Body of pancreas (tissue), 4 donors: ENCODE data around the gene PDE4D. TPM values are rescaled to one million over a fixed set of nuclear protein-coding genes. Genes with fewer than 3 reads are reported as not detected.

Experiments
- ATAC-seq: fragments of 150-250 bp; one replicate; pipeline ENCODE4 v1.9.1; 2016
- DNase-seq, 4 donors: peaks; one replicate each; pipeline ENCODE4 v3.0.0-alpha.2; 2019
- H3K27ac ChIP-seq, 4 donors: fragments of 200-600 bp; sonication (generic); 1 replicate in 3 of 4; 2 replicates in 1 of 4; pipeline versions ENCODE4 v1.5.1 to v1.6.1; 2016 to 2019; ENCODE audit warnings: mild to moderate bottlenecking in 1 of 4, mixed read lengths in 1 of 4, moderate library complexity in 1 of 4
- H3K27me3 ChIP-seq, 2 donors: fragments of 200-600 bp; sonication (generic); one replicate each; pipeline ENCODE4 v1.6.0; 2016; ENCODE audit warnings: mild to moderate bottlenecking in 1 of 2
- H3K36me3 ChIP-seq, 2 donors: fragments of 200-600 bp; sonication (generic); replicated peaks in 1 of 2; 2 replicates each; pipeline ENCODE4 v1.5.1; 2016; ENCODE audit warnings: low read depth in 2 of 2; ENCODE audit not compliant: insufficient read depth in 1 of 2
- H3K4me1 ChIP-seq: fragments of 200-600 bp; sonication (generic); one replicate; pipeline ENCODE4 v1.6.0; 2016
- H3K4me3 ChIP-seq, 2 donors: fragments of 200-600 bp; sonication (generic); 1 replicate in 1 of 2; 2 replicates in 1 of 2; pipeline ENCODE4 v1.5.1; 2016 to 2019
- H3K9me3 ChIP-seq, 3 donors: fragments of 200-600 bp; sonication (generic); 1 replicate in 2 of 3; 2 replicates in 1 of 3; pipeline ENCODE4 v1.5.1; 2016
- POLR2A ChIP-seq, 3 donors: fragments of 450-650 bp; IDR thresholded peaks; one replicate each; pipeline ENCODE4 v1.6.1; 2016; ENCODE audit warnings: antibody characterized with exemption in 3 of 3, mild to moderate bottlenecking in 2 of 3
- WGBS, 2 donors: methylation state at CpG; one replicate each; pipeline ENCODE4 v1.1.5; 2017; 5-methylcytosine and 5-hydroxymethylcytosine counted together
- intact Hi-C: fragments of 100-400 bp; cut with DNase I; formaldehyde crosslinking; loops from one replicate; pipeline ENCODE4 v1.15.1; 2023
- total RNA-seq, 2 donors: library from RNA; depleted of rRNA; stranded (reverse); fragments of >200 nt; gene quantifications; one replicate each; pipeline ENCODE4 v1.1.0, GENCODE V29; 2016
- TF ChIP-seq, protein P1 (sequence below), 7 experiments: fragments of 450-650 bp in 4 of 7; fragments of 200-600 bp in 3 of 7; sonication (generic) in 3 of 7; IDR thresholded peaks; one replicate each; pipeline ENCODE4 v1.5.1; 2016 to 2019; ENCODE audit warnings: antibody characterized with exemption in 7 of 7

The PDE4D gene
- total RNA-seq, 2 donors from 2014 or later: 8.6 to 9.2 TPM

DNA sequence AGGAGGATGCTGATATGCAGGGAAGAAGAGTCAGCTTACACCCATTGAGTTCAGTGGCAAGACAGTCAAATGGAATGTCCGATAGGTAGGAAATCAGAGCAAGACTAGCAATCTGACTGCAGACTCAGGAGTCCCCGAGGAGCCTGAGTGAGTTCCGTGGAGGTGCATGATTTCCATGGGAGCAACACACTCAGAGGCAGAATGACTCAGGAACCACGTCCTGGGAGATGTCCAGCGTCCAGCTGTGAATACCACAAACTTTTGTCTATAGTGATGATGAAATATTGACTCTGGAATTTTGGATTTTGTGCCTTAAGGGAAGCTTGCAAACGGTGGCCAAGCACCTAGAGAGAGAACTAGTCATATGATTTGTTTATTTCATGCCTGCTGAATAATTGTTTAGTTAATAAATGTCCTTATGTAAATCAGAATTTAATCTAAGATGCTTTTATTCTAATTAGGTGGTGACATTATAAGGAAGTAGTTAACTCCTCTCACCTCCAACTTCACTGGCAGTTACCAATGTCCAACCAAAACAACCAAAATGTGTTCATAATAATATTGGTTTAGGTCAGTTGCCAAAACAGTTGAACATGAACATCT, 100.4 kb downstream of the PDE4D start:
- no peaks in the 10 kb centered on the region for H3K9me3 ChIP-seq
- ATAC-seq (peak; percentile 24), DNase-seq (peak in 1 of 4 donors; percentile 26)
- intact Hi-C loops: loop anchor here (10.0 kb wide), 1 partner anchor 288 kb away; no protein-coding TSS in a partner anchor
- H3K36me3 ChIP-seq: no peaks in the 10 kb centered on the region
- no peak overlapping the region for H3K4me3 ChIP-seq
- no peak overlapping the region for H3K27ac ChIP-seq
- TF ChIP-seq POLR2A (IDR thresholded peaks at IDR 0.05): no peak
- TF ChIP-seq, protein P1, sequence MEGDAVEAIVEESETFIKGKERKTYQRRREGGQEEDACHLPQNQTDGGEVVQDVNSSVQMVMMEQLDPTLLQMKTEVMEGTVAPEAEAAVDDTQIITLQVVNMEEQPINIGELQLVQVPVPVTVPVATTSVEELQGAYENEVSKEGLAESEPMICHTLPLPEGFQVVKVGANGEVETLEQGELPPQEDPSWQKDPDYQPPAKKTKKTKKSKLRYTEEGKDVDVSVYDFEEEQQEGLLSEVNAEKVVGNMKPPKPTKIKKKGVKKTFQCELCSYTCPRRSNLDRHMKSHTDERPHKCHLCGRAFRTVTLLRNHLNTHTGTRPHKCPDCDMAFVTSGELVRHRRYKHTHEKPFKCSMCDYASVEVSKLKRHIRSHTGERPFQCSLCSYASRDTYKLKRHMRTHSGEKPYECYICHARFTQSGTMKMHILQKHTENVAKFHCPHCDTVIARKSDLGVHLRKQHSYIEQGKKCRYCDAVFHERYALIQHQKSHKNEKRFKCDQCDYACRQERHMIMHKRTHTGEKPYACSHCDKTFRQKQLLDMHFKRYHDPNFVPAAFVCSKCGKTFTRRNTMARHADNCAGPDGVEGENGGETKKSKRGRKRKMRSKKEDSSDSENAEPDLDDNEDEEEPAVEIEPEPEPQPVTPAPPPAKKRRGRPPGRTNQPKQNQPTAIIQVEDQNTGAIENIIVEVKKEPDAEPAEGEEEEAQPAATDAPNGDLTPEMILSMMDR (IDR thresholded peaks at IDR 0.05): no peak
- no peaks in the 10 kb centered on the region for H3K4me1 ChIP-seq
- H3K27me3 ChIP-seq: no peaks in the 10 kb centered on the region
- 67 to 77% methylated on average over 6 of the region's 6 CpGs for WGBS, 2 donors

DNA sequence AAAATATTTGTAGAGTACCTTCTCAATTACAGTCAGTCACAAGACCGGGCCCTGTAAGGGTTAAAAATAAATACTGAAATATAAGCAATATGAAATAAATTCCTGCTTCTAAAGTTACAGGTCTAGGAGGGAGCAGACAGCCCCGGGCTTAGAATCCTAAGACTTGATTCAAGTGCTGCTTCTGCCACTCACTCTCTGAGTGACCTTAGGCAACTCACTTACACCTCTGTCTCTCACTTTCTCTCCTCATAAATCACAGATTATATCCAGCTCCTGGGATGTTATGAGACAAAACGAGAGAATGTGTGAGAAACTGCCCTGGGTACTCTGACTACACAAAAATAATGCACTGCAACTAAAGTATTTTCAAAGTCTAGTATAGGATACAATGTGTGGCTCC, 101.9 kb downstream of the PDE4D start:
- DNase-seq: no peak
- H3K4me1 ChIP-seq: no peaks in the 10 kb centered on the region
- no peak for TF ChIP-seq POLR2A (IDR thresholded peaks at IDR 0.05)
- TF ChIP-seq, protein P1 (IDR thresholded peaks at IDR 0.05): no peak
- 74 to 82% methylated on average over 3 of the region's 3 CpGs for WGBS, 2 donors
- no peaks in the 10 kb centered on the region for H3K9me3 ChIP-seq
- no peaks in the 10 kb centered on the region for H3K27me3 ChIP-seq
- intact Hi-C loops: loop anchor here (10.0 kb wide), 1 partner anchor 287 kb away; no protein-coding TSS in a partner anchor
- H3K27ac ChIP-seq: no peak overlapping the region
- ATAC-seq: no peak
- no peaks in the 10 kb centered on the region for H3K36me3 ChIP-seq
- no peak overlapping the region for H3K4me3 ChIP-seq

DNA sequence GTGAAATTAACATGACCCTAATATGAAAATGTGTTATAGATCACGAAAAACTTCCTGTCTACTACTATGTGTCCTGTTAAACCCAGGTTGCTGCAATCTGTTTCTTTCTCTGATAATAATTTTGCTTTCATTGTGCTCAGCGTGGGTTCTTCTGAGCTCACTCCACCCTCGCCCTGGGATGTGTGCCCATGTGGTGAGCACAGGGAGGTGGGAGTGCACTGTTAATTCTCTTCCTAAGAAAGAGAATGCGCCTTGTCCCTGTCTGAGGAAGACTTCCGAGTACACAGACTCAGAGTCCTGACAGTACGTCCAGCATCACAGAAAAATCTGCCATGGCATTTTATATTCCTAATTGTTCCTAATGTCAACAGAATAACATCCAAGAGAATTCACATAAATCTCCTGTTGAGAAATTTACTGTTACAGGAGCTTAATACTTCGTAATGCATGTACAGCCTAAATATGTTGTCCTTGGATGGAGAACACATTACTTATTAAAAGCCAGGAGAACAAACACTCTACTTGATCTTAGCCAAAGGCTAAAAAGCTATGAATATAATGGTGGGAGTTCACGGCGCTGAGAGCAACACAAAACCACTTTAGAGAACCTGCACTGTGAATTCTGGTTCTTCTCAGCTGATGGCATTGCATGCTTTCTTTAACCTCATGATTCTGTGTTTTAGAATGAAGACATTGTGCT, 102.6 kb downstream of the PDE4D start:
- WGBS, 2 donors: 65 to 66% methylated on average over 9 of the region's 9 CpGs
- intact Hi-C loops: loop anchor here (10.0 kb wide), 1 partner anchor 286 kb away; no protein-coding TSS in a partner anchor
- H3K4me1 ChIP-seq: no peaks in the 10 kb centered on the region

DNA sequence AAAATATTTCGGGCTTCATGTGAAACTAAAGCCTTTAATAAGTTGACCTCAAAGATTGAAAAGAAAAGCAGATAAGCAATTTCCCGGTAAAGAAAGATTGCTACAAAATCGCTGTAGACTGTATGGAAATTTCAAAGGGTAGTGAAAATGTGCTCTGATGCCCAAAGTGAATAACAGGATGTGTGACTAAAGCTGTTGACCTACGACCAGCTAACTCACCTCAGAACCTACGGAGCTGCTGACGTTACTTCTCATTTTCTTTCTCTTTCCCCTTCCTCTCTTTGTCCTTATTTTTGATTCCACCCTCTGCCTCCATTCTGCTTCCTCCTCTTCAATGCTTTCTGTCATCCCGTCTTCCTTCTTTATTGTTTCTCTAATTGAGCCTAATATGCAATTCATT, 103.2 kb downstream of the PDE4D start:
- ATAC-seq: no peak
- no peak overlapping the region for H3K27ac ChIP-seq
- intact Hi-C loops: loop anchor here (10.0 kb wide), 1 partner anchor 286 kb away; no protein-coding TSS in a partner anchor
- H3K27me3 ChIP-seq: no peaks in the 10 kb centered on the region
- no peak for DNase-seq
- H3K4me3 ChIP-seq: no peak overlapping the region
- TF ChIP-seq, protein P1 (IDR thresholded peaks at IDR 0.05): no peak
- no peak for TF ChIP-seq POLR2A (IDR thresholded peaks at IDR 0.05)
- H3K4me1 ChIP-seq: no peaks in the 10 kb centered on the region
- H3K36me3 ChIP-seq: no peaks in the 10 kb centered on the region
- H3K9me3 ChIP-seq: no peaks in the 10 kb centered on the region
- WGBS, 2 donors: 69 to 72% methylated on average over 7 of the region's 7 CpGs

More for the DNA sequence above, 102.6 kb downstream of the PDE4D start:
- Histone ChIP-seq H3K36me3 (no peaks in the 10 kb centered on the region), H3K27me3 (no peaks in the 10 kb centered on the region), H3K9me3 (no peaks in the 10 kb centered on the region), H3K27ac (no peak overlapping the region), H3K4me3 (no peak overlapping the region)
- DNase-seq: no peak
- no peak for ATAC-seq
- TF ChIP-seq, protein P1 (IDR thresholded peaks at IDR 0.05): no peak
- no peak for TF ChIP-seq POLR2A (IDR thresholded peaks at IDR 0.05)
